ENCODE measurements around the gene TDG. TPM values are rescaled to one million over a fixed set of nuclear protein-coding genes. Genes with fewer than 3 reads are reported as not detected.

Gene TDG
- total RNA-seq, 2 experiments from 2014 or later = 37.4 to 37.5 TPM

GRCh38 chr12:103948746-103949406 is 16.8 kb upstream of the TDG start:
- H3K4me3 Mint-ChIP-seq = no peak overlapping the region
- intact Hi-C loops (cut with micrococcal nuclease) = no loop called here
- peaks cover 80% of the 10 kb centered on the region for H3K36me3 Mint-ChIP-seq (ENCODE audit: low read depth)
- no peaks in the 10 kb centered on the region for H3K9me3 Mint-ChIP-seq
- ChIA-PET POLR2A (interaction anchor here (0.9 to 7.0 kb wide), 11 partner anchors 8 to 61 kb away, joined by 3 to 37 read pairs (median 5); partner anchors contain the start of genes HSP90B1 and TDG), CTCF (interaction anchor here (0.9 to 1.6 kb wide), 2 partner anchors 9 to 160 kb away, joined by 3 to 4 read pairs; no protein-coding TSS in a partner anchor)
- peaks cover 68% of the 10 kb centered on the region for H3K4me1 Mint-ChIP-seq (ENCODE audit: low read depth)
- peak; percentile 38 for ATAC-seq
- no peaks in the 10 kb centered on the region for H3K27me3 Mint-ChIP-seq
- H3K27ac Mint-ChIP-seq = peak overlapping the region; percentile 71
- peak; percentile 32 for DNase-seq
- TF ChIP-seq CTCF (IDR thresholded peaks at IDR 0.05) = no peak

GRCh38 chr12:103952497-103952896 is 13.2 kb upstream of the TDG start:
- DNase-seq (no peak), ATAC-seq (peak; percentile 13)
- peak overlapping the region; percentile 93 for H3K27ac Mint-ChIP-seq
- no peaks in the 10 kb centered on the region for H3K27me3 Mint-ChIP-seq
- CTCF ChIA-PET = interaction anchor here (1.0 to 1.3 kb wide), 2 partner anchors 10 to 16 kb away, joined by 3 to 6 read pairs; no protein-coding TSS in a partner anchor
- peaks cover 67% of the 10 kb centered on the region for H3K36me3 Mint-ChIP-seq (ENCODE audit: low read depth)
- no peak overlapping the region for H3K4me3 Mint-ChIP-seq
- H3K4me1 Mint-ChIP-seq (ENCODE audit: low read depth) = peaks cover 61% of the 10 kb centered on the region
- POLR2A ChIA-PET = interaction anchor here (1.0 to 7.2 kb wide), 4 partner anchors 13 to 45 kb away, joined by 3 to 56 read pairs (median 26); partner anchors contain the start of genes HSP90B1 and TDG
- intact Hi-C loops (cut with micrococcal nuclease) = no loop called here
- H3K9me3 Mint-ChIP-seq = no peaks in the 10 kb centered on the region
- no peak for TF ChIP-seq CTCF (IDR thresholded peaks at IDR 0.05)

GRCh38 chr12:103955811-103956508 is 9.7 kb upstream of the TDG start:
- intact Hi-C loops (cut with micrococcal nuclease) = no loop called here
- CTCF ChIA-PET = interaction anchor here (0.7 to 2.2 kb wide), 7 partner anchors 9 to 79 kb away, joined by 5 to 9 read pairs (median 5); partner anchors contain the start of genes HSP90B1 and TDG
- no peak for DNase-seq

GRCh38 chr12:103956509-103957027 is 9.1 kb upstream of the TDG start:
- DNase-seq (peak; percentile 27), ATAC-seq (no peak)

More at GRCh38 chr12:103955811-103956508, 9.7 kb upstream of the TDG start:
- no peak for ATAC-seq
- no peak for TF ChIP-seq CTCF (IDR thresholded peaks at IDR 0.05)
- Mint-ChIP-seq H3K27me3 (no peaks in the 10 kb centered on the region), H3K27ac (peak overlapping the region; percentile 95), H3K36me3 (ENCODE audit: low read depth) (peaks cover 36% of the 10 kb centered on the region), H3K9me3 (no peaks in the 10 kb centered on the region), H3K4me3 (peak overlapping the region; percentile 93), H3K4me1 (ENCODE audit: low read depth) (peaks cover 42% of the 10 kb centered on the region)
- POLR2A ChIA-PET = interaction anchor here (0.7 to 7.2 kb wide), 19 partner anchors 8 to 108 kb away, joined by 3 to 65 read pairs (median 5); partner anchors contain the start of genes HCFC2, HSP90B1 and TDG

More at GRCh38 chr12:103956509-103957027, 9.1 kb upstream of the TDG start:
- Mint-ChIP-seq H3K4me3 (peak overlapping the region; percentile 93), H3K9me3 (no peaks in the 10 kb centered on the region), H3K27ac (peak overlapping the region; percentile 95), H3K27me3 (no peaks in the 10 kb centered on the region), H3K4me1 (ENCODE audit: low read depth) (peaks cover 41% of the 10 kb centered on the region), H3K36me3 (ENCODE audit: low read depth) (peaks cover 36% of the 10 kb centered on the region)
- no peak for TF ChIP-seq CTCF (IDR thresholded peaks at IDR 0.05)
- CTCF ChIA-PET = interaction anchor here (0.7 to 2.2 kb wide), 7 partner anchors 9 to 79 kb away, joined by 5 to 9 read pairs (median 5); partner anchors contain the start of genes HSP90B1 and TDG
- POLR2A ChIA-PET = interaction anchor here (0.7 to 7.2 kb wide), 21 partner anchors 8 to 108 kb away, joined by 3 to 65 read pairs (median 5); partner anchors contain the start of genes HCFC2, HSP90B1 and TDG
- intact Hi-C loops (cut with micrococcal nuclease) = loop anchor here (1.0 kb wide), 1 partner anchor 9 kb away; the partner anchor contains the start of gene TDG

Data from activated CD8-positive, alpha-beta T cell treated with anti-CD3 and anti-CD28 coated beads for 36 hours (primary cell).